Chondrocyte (in vitro differentiated cells): ENCODE data around the gene ZNF334. TPM values are rescaled to one million over a fixed set of nuclear protein-coding genes. Genes with fewer than 3 reads are reported as not detected.

Experiments
- DNase-seq: peaks from one replicate; pipeline ENCODE4 v3.0.0; 2021; ENCODE audit warnings: mixed read lengths, low spot score
- H3K27ac Mint-ChIP-seq: one replicate; pipeline ENCODE4 v1.8.0; 2021; ENCODE audit warnings: mild to moderate bottlenecking, moderate library complexity, mixed read lengths; ENCODE audit not compliant: unreplicated experiment
- H3K27me3 Mint-ChIP-seq: 2 replicates; pipeline ENCODE4 v1.8.0; 2021; ENCODE audit warnings: low read depth, mixed read lengths
- H3K36me3 Mint-ChIP-seq: 2 replicates; pipeline ENCODE4 v1.8.0; 2021; ENCODE audit warnings: low read depth, mixed read lengths
- H3K4me1 Mint-ChIP-seq: 2 replicates; pipeline ENCODE4 v1.8.0; 2021; ENCODE audit warnings: low read depth, mild to moderate bottlenecking, mixed read lengths
- H3K4me3 Mint-ChIP-seq: one replicate; pipeline ENCODE4 v1.8.0; 2021; ENCODE audit warnings: mild to moderate bottlenecking, moderate library complexity, mixed read lengths; ENCODE audit not compliant: unreplicated experiment
- H3K9me3 Mint-ChIP-seq: 2 replicates; pipeline ENCODE4 v1.8.0; 2021; ENCODE audit warnings: low read depth, mixed read lengths
- total RNA-seq: library from RNA; stranded (reverse); gene quantifications from 3 replicates; pipeline ENCODE4 v1.2.1, GENCODE V29; 2021
- TF ChIP-seq, protein P1 (sequence below): fragments of 200-600 bp; sonication (generic); IDR thresholded peaks from 2 replicates; pipeline ENCODE4 v1.5.0; 2021; ENCODE audit warnings: antibody characterized with exemption, mild to moderate bottlenecking, moderate library complexity

Gene ZNF334
- total RNA-seq, 1 donor from 2014 or later: 4.8 TPM

- Mint-ChIP-seq H3K36me3 (peaks cover 53% of the 10 kb centered on the region), H3K27me3 (no peaks in the 10 kb centered on the region), H3K9me3 (peaks cover 80% of the 10 kb centered on the region), H3K4me1 (no peaks in the 10 kb centered on the region), H3K4me3 (no peak overlapping the region), H3K27ac (no peak overlapping the region)
- no peak for DNase-seq
- TF ChIP-seq, protein P1, sequence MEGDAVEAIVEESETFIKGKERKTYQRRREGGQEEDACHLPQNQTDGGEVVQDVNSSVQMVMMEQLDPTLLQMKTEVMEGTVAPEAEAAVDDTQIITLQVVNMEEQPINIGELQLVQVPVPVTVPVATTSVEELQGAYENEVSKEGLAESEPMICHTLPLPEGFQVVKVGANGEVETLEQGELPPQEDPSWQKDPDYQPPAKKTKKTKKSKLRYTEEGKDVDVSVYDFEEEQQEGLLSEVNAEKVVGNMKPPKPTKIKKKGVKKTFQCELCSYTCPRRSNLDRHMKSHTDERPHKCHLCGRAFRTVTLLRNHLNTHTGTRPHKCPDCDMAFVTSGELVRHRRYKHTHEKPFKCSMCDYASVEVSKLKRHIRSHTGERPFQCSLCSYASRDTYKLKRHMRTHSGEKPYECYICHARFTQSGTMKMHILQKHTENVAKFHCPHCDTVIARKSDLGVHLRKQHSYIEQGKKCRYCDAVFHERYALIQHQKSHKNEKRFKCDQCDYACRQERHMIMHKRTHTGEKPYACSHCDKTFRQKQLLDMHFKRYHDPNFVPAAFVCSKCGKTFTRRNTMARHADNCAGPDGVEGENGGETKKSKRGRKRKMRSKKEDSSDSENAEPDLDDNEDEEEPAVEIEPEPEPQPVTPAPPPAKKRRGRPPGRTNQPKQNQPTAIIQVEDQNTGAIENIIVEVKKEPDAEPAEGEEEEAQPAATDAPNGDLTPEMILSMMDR: no peak
Measured at GRCh38 chr20:46501961-46502360, 11.4 kb downstream of the ZNF334 start.

DNA sequence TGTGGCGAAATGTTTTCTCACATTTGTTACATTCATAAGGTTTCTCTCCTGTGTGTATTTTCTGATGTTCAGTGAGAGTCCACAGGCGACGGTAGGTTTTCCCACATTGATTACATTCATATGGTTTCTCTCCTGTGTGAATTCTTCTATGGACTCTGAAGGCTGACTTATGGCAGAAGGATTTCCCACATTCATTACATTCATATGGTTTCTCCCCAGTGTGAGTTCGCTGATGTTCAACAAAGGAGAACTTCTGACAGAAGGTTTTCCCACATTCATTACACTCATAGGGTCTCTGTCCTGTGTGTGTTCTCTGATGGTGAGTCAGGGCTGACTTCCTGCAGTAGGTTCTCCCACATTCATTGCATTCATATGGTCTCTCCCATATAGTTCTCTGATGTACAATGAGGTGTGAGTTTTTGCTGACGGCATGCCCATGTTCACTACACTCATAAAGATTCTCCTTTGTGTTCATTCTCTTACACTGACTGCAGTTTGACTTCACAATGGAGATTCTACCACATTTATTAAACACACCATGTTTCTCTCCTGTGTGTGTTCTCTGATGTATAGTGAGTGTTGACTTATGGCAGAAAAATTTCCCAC, 11.9 kb downstream of the ZNF334 start:
- Mint-ChIP-seq H3K4me3 (no peak overlapping the region), H3K36me3 (peaks cover 53% of the 10 kb centered on the region), H3K27ac (no peak overlapping the region), H3K4me1 (no peaks in the 10 kb centered on the region), H3K9me3 (peaks cover 84% of the 10 kb centered on the region), H3K27me3 (no peaks in the 10 kb centered on the region)
- DNase-seq: no peak
- TF ChIP-seq, protein P1: no peak

DNA sequence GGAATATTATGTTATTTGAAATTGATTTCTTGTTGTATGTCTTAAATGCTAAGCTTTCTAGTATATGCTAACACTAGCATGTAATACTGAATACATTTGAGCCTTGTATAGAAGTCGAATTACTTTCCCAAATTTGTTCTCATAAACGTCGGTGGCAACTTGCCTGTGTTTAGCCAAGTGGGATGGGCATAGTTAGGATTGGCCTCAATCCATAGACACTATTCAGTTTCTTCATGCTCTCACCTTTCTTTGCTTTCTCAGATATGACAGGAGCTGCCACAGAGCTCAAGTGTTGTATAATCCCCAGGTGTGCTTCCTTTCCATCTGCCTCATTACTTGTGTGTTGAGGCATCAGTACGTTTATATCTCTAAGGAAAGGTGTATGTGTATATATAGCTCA, 19.3 kb downstream of the ZNF334 start:
- peaks cover 50% of the 10 kb centered on the region for H3K9me3 Mint-ChIP-seq
- no peak for DNase-seq

DNA sequence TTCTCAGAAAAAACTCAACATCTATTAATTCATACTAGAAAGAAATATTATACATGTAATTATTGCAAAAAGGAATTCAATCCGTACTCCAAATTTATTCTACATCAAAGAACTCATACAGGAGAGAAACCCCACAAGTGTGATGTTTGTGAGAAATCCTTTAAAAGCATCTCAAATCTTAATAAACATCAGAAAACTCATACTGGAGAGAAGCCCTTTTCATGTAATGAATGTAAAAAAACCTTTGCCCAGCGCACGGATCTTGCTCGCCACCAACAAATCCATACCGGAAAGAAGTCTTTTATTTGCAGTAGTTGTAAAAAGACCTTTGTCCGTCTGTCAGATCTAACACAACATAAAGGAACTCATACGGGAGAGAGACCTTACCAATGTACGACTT, 22.0 kb downstream of the ZNF334 start:
- H3K4me1 Mint-ChIP-seq: no peaks in the 10 kb centered on the region
- no peak overlapping the region for H3K4me3 Mint-ChIP-seq
- no peak for DNase-seq
- TF ChIP-seq, protein P1: no peak
- peaks cover 29% of the 10 kb centered on the region for H3K9me3 Mint-ChIP-seq
- H3K36me3 Mint-ChIP-seq: peaks cover 9% of the 10 kb centered on the region
- no peak overlapping the region for H3K27ac Mint-ChIP-seq
- H3K27me3 Mint-ChIP-seq: peaks cover 4% of the 10 kb centered on the region

More for the DNA sequence above, 19.3 kb downstream of the ZNF334 start:
- Mint-ChIP-seq H3K4me3 (no peak overlapping the region), H3K27ac (no peak overlapping the region), H3K4me1 (no peaks in the 10 kb centered on the region), H3K36me3 (peaks cover 14% of the 10 kb centered on the region), H3K27me3 (peaks cover 1% of the 10 kb centered on the region)
- TF ChIP-seq, protein P1: no peak

- Mint-ChIP-seq H3K36me3 (peaks cover 9% of the 10 kb centered on the region), H3K27me3 (peaks cover 7% of the 10 kb centered on the region), H3K27ac (no peak overlapping the region), H3K4me1 (no peaks in the 10 kb centered on the region), H3K9me3 (peaks cover 15% of the 10 kb centered on the region), H3K4me3 (no peak overlapping the region)
- DNase-seq: no peak
- TF ChIP-seq, protein P1: no peak
Measured at GRCh38 chr20:46488451-46488850, 24.9 kb downstream of the ZNF334 start.
